Hepatocyte (in vitro differentiated cells): ENCODE measurements around the gene B4GALNT2. TPM values are rescaled to one million over a fixed set of nuclear protein-coding genes. Genes with fewer than 3 reads are reported as not detected.

ENCODE experiments used
- DNase-seq: peaks from one replicate; pipeline ENCODE4 v3.0.0-alpha.2; 2016; ENCODE audit warnings: low spot score
- H2AFZ ChIP-seq: fragments of 200-600 bp; sonication (generic); 2 replicates; pipeline ENCODE4 v1.6.0; 2016; ENCODE audit warnings: antibody characterized with exemption, mild to moderate bottlenecking
- H3K27ac ChIP-seq: fragments of 200-600 bp; sonication (generic); 2 replicates; pipeline ENCODE4 v1.5.1; 2016; ENCODE audit warnings: mild to moderate bottlenecking
- H3K27me3 ChIP-seq: fragments of 200-600 bp; sonication (generic); 2 replicates; pipeline ENCODE4 v1.6.1; 2016
- H3K36me3 ChIP-seq: fragments of 200-600 bp; sonication (generic); replicated peaks from 2 replicates; pipeline ENCODE4 v1.5.1; 2016; ENCODE audit warnings: low read depth; ENCODE audit not compliant: insufficient read depth
- H3K4me1 ChIP-seq: fragments of 200-600 bp; sonication (generic); 2 replicates; pipeline ENCODE4 v1.5.1; 2016; ENCODE audit warnings: mild to moderate bottlenecking, moderate library complexity; ENCODE audit not compliant: insufficient read depth
- H3K4me2 ChIP-seq: fragments of 200-600 bp; sonication (generic); 2 replicates; pipeline ENCODE4 v1.6.0; 2016
- H3K4me3 ChIP-seq: fragments of 200-600 bp; sonication (generic); 2 replicates; pipeline ENCODE4 v1.5.1; 2016; ENCODE audit warnings: mild to moderate bottlenecking
- H3K79me2 ChIP-seq: fragments of 200-600 bp; sonication (generic); 2 replicates; pipeline ENCODE4 v1.6.0; 2017; ENCODE audit warnings: mild to moderate bottlenecking
- H3K9me2 ChIP-seq: fragments of 200-600 bp; sonication (generic); replicated peaks from 2 replicates; pipeline ENCODE4 v1.6.0; 2017; ENCODE audit warnings: mild to moderate bottlenecking; ENCODE audit not compliant: insufficient read depth
- H3K9me3 ChIP-seq: fragments of 200-600 bp; sonication (generic); 2 replicates; pipeline ENCODE4 v1.5.1; 2016; ENCODE audit warnings: low read depth, mild to moderate bottlenecking
- H4K20me1 ChIP-seq: fragments of 200-600 bp; sonication (generic); 2 replicates; pipeline ENCODE4 v1.6.0; 2016; ENCODE audit warnings: mild to moderate bottlenecking; ENCODE audit not compliant: insufficient read depth, poor library complexity, severe bottlenecking
- CTCF ChIP-seq: fragments of 200-600 bp; sonication (generic); IDR thresholded peaks from 2 replicates; pipeline ENCODE4 v1.5.1; 2016; ENCODE audit warnings: antibody characterized with exemption, mild to moderate bottlenecking; ENCODE audit not compliant: poor library complexity
- EZH2 ChIP-seq: fragments of 200-600 bp; sonication (generic); IDR thresholded peaks from 2 replicates; pipeline ENCODE4 v1.6.1; 2016; ENCODE audit warnings: antibody characterized with exemption, mild to moderate bottlenecking, borderline replicate concordance
- EZH2phosphoT487 ChIP-seq: fragments of 200-600 bp; sonication (generic); IDR thresholded peaks from one replicate; pipeline ENCODE4 v1.6.1; 2018; ENCODE audit warnings: antibody characterized with exemption, mild to moderate bottlenecking, low read depth, moderate library complexity; ENCODE audit not compliant: unreplicated experiment, severe bottlenecking
- WGBS: methylation state at CpG from one replicate; pipeline ENCODE4 v1.1.6; 2016; ENCODE audit warnings: low lambda C conversion rate; ENCODE audit errors: missing lambda C conversion rate; 5-methylcytosine and 5-hydroxymethylcytosine counted together
- polyA plus RNA-seq: library from polyadenylated mRNA; unstranded; fragments of >200 nt; fragmentation: Nextera tagmentation; extraction: Ambion mirVana; gene quantifications from 2 replicates; pipeline ENCODE4 v1.2.1, GENCODE V29; 2016
- total RNA-seq: library from RNA; depleted of rRNA; stranded (reverse); fragments of >200 nt; gene quantifications from 2 replicates; pipeline ENCODE4 v1.2.3, GENCODE V29; 2014

The B4GALNT2 gene
- total and polyA plus RNA-seq, 2 experiments from 2014 or later = 0.40 to 1.3 TPM

GRCh38 chr17:49203796-49204195, 71.2 kb downstream of the B4GALNT2 start:
- no peak overlapping the region for H3K27ac ChIP-seq
- no peak overlapping the region for H3K4me2 ChIP-seq
- H3K27me3 ChIP-seq = peaks cover 4% of the 10 kb centered on the region
- no peak overlapping the region for H2AFZ ChIP-seq
- no peaks in the 10 kb centered on the region for H3K4me1 ChIP-seq
- DNase-seq = no peak
- no peaks in the 10 kb centered on the region for H3K36me3 ChIP-seq
- H4K20me1 ChIP-seq = no peaks in the 10 kb centered on the region
- H3K9me2 ChIP-seq = no peaks in the 10 kb centered on the region
- TF ChIP-seq EZH2phosphoT487 (no peak), CTCF (no peak), EZH2 (no peak)
- H3K79me2 ChIP-seq = no peaks in the 10 kb centered on the region
- no peaks in the 10 kb centered on the region for H3K9me3 ChIP-seq
- no peak overlapping the region for H3K4me3 ChIP-seq
- 68% methylated on average over 2 of the region's 2 CpGs for WGBS

- H3K4me1 ChIP-seq = no peaks in the 10 kb centered on the region
- TF ChIP-seq EZH2phosphoT487 (no peak), CTCF (no peak), EZH2 (no peak)
- peaks cover 6% of the 10 kb centered on the region for H3K27me3 ChIP-seq
- no peaks in the 10 kb centered on the region for H3K9me2 ChIP-seq
- no peaks in the 10 kb centered on the region for H3K79me2 ChIP-seq
- no peak for DNase-seq
- no peak overlapping the region for H3K4me2 ChIP-seq
- no peak overlapping the region for H2AFZ ChIP-seq
- H3K36me3 ChIP-seq = no peaks in the 10 kb centered on the region
- H3K27ac ChIP-seq = no peak overlapping the region
- H3K4me3 ChIP-seq = no peak overlapping the region
- no peaks in the 10 kb centered on the region for H3K9me3 ChIP-seq
- H4K20me1 ChIP-seq = no peaks in the 10 kb centered on the region
- WGBS = 97% methylated on average over 2 of the region's 2 CpGs
Measured at GRCh38 chr17:49204516-49204915, 71.9 kb downstream of the B4GALNT2 start.

- H3K36me3 ChIP-seq = no peaks in the 10 kb centered on the region
- H3K79me2 ChIP-seq = no peaks in the 10 kb centered on the region
- no peaks in the 10 kb centered on the region for H4K20me1 ChIP-seq
- H3K4me3 ChIP-seq = no peak overlapping the region
- TF ChIP-seq EZH2 (no peak), EZH2phosphoT487 (no peak), CTCF (no peak)
- peaks cover 6% of the 10 kb centered on the region for H3K27me3 ChIP-seq
- no peak overlapping the region for H3K4me2 ChIP-seq
- no peaks in the 10 kb centered on the region for H3K9me2 ChIP-seq
- H3K9me3 ChIP-seq = no peaks in the 10 kb centered on the region
- H3K4me1 ChIP-seq = no peaks in the 10 kb centered on the region
- H2AFZ ChIP-seq = no peak overlapping the region
- no peak for DNase-seq
- H3K27ac ChIP-seq = no peak overlapping the region
- 89% methylated on average over 10 of the region's 10 CpGs for WGBS
Measured at GRCh38 chr17:49209061-49209571, 76.5 kb downstream of the B4GALNT2 start.
